Ecto neural progenitor cell (in vitro differentiated cells): ENCODE data around the gene PTPRF.

ENCODE experiments used
- DNase-seq: peaks from one replicate; pipeline ENCODE4 v3.0.0-alpha.2; 2018; ENCODE audit warnings: low spot score

PTPRF gene

GRCh38 chr1:43669878-43670277 lies 139.2 kb downstream of the PTPRF start:
- no peak for DNase-seq

GRCh38 chr1:43671193-43671592 lies 140.5 kb downstream of the PTPRF start:
- DNase-seq: no peak

DNA sequence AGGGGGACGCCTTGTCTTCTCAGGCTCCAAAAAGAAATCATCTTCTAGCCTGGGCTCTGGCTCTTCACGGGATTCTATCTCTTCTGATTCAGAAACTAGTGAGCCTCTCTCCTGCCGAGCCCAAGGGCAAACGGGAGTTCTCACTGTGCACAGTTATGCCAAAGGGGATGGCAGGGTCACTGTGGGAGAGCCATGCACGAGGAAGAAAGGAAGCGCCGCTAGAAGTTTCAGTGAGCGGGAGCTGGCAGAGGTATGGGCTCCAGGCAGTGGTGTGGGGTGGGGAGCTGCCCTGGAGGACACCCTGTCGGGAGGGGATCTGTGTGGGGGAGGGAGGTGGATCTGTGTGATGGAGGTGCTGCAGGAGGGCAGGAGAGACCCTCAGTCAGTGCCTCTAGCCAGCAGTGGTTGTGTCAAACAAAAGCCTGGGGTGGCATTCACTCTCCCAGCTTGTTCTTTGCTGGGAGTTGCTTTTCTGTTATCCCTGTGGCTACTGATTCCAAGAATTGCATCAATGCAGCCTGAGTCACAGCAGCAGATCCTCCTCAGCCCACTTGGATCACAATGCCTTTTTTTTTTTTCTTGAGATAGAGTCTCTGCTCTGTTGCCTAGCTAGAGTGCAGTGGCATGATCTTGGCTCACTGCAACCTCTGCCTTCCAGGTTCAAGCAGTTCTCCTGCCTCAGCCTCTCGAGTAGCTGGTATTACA lies 141.1 kb downstream of the PTPRF start:
- DNase-seq: no peak

- no peak for DNase-seq
Measured at GRCh38 chr1:43673261-43673660, 142.6 kb downstream of the PTPRF start.
